ENCODE measurements around the gene KLHL22. TPM values are rescaled to one million over a fixed set of nuclear protein-coding genes. Genes with fewer than 3 reads are reported as not detected.

The KLHL22 gene
- total and polyA plus RNA-seq, 2 donors (not counting 1 experiment from before 2014, with no cell fraction given), result 17.4 to 35.3 TPM

GRCh38 chr22:20407829-20408228 is 87.8 kb downstream of the KLHL22 start:
- H3K9me3 ChIP-seq (ENCODE audit: control insufficient read depth, insufficient read depth, low read depth, low read length), result no peaks in the 10 kb centered on the region
- H3K27me3 ChIP-seq (ENCODE audit: control insufficient read depth, insufficient read depth, low read length), result no peaks in the 10 kb centered on the region
- no peak overlapping the region for H3K27ac ChIP-seq (ENCODE audit: insufficient read depth, low read length)
- H2AFZ ChIP-seq (ENCODE audit: low read length), result no peak overlapping the region
- H3K79me2 ChIP-seq (ENCODE audit: control insufficient read depth, insufficient read depth, low read length), result no peaks in the 10 kb centered on the region
- H3K9ac ChIP-seq (ENCODE audit: insufficient read depth, low read length), result no peak overlapping the region
- no peak for DNase-seq (ENCODE audit: low read depth in 2 of 2)
- H3K4me2 ChIP-seq (ENCODE audit: extremely low read depth, insufficient read depth, low read length), result no peak overlapping the region
- no peaks in the 10 kb centered on the region for H3K4me1 ChIP-seq (ENCODE audit: control insufficient read depth, extremely low read depth, insufficient read depth, low read length)
- TF ChIP-seq CTCF (conservative IDR thresholded peaks at IDR 0.05 in 1 of 2, IDR thresholded peaks at IDR 0.05 in 1 of 2; ENCODE audit: low read depth in 1 of 2, low read length in 2 of 2) (no peak), EZH2 (IDR thresholded peaks at IDR 0.05; ENCODE audit: low read length, missing control alignments) (no peak)
- no peak overlapping the region for H3K4me3 ChIP-seq (replicated peaks in 1 of 4; ENCODE audit: control extremely low read depth in 1 of 4, insufficient read depth in 1 of 4, low read depth in 3 of 4, low read length in 4 of 4)
- peaks cover 13% of the 10 kb centered on the region for H3K36me3 ChIP-seq (ENCODE audit: control insufficient read depth, insufficient read depth, low read length)
- no peaks in the 10 kb centered on the region for H4K20me1 ChIP-seq (ENCODE audit: control insufficient read depth, extremely low read depth, insufficient read depth, low read length)

GRCh38 chr22:20406686-20407408 is 88.7 kb downstream of the KLHL22 start:
- TF ChIP-seq CTCF (conservative IDR thresholded peaks at IDR 0.05 in 1 of 2, IDR thresholded peaks at IDR 0.05 in 1 of 2; ENCODE audit: low read depth in 1 of 2, low read length in 2 of 2) (no peak), EZH2 (IDR thresholded peaks at IDR 0.05; ENCODE audit: low read length, missing control alignments) (no peak)
- no peaks in the 10 kb centered on the region for H4K20me1 ChIP-seq (ENCODE audit: control insufficient read depth, extremely low read depth, insufficient read depth, low read length)
- no peak overlapping the region for H3K4me3 ChIP-seq (replicated peaks in 1 of 4; ENCODE audit: control extremely low read depth in 1 of 4, insufficient read depth in 1 of 4, low read depth in 3 of 4, low read length in 4 of 4)
- H3K4me1 ChIP-seq (ENCODE audit: control insufficient read depth, extremely low read depth, insufficient read depth, low read length), result no peaks in the 10 kb centered on the region
- H3K9ac ChIP-seq (ENCODE audit: insufficient read depth, low read length), result no peak overlapping the region
- H2AFZ ChIP-seq (ENCODE audit: low read length), result no peak overlapping the region
- no peaks in the 10 kb centered on the region for H3K79me2 ChIP-seq (ENCODE audit: control insufficient read depth, insufficient read depth, low read length)
- H3K27me3 ChIP-seq (ENCODE audit: control insufficient read depth, insufficient read depth, low read length), result no peaks in the 10 kb centered on the region
- DNase-seq (ENCODE audit: low read depth in 2 of 2), result no peak
- no peak overlapping the region for H3K4me2 ChIP-seq (ENCODE audit: extremely low read depth, insufficient read depth, low read length)
- no peaks in the 10 kb centered on the region for H3K9me3 ChIP-seq (ENCODE audit: control insufficient read depth, insufficient read depth, low read depth, low read length)
- no peak overlapping the region for H3K27ac ChIP-seq (ENCODE audit: insufficient read depth, low read length)
- peaks cover 13% of the 10 kb centered on the region for H3K36me3 ChIP-seq (ENCODE audit: control insufficient read depth, insufficient read depth, low read length)

GRCh38 chr22:20405931-20406685 is 89.5 kb downstream of the KLHL22 start:
- Histone ChIP-seq H3K79me2 (ENCODE audit: control insufficient read depth, insufficient read depth, low read length) (no peaks in the 10 kb centered on the region), H3K27ac (ENCODE audit: insufficient read depth, low read length) (no peak overlapping the region), H3K4me2 (ENCODE audit: extremely low read depth, insufficient read depth, low read length) (no peak overlapping the region), H3K9ac (ENCODE audit: insufficient read depth, low read length) (no peak overlapping the region), H3K27me3 (ENCODE audit: control insufficient read depth, insufficient read depth, low read length) (no peaks in the 10 kb centered on the region), H3K36me3 (ENCODE audit: control insufficient read depth, insufficient read depth, low read length) (peaks cover 13% of the 10 kb centered on the region), H2AFZ (ENCODE audit: low read length) (no peak overlapping the region), H3K9me3 (ENCODE audit: control insufficient read depth, insufficient read depth, low read depth, low read length) (no peaks in the 10 kb centered on the region), H4K20me1 (ENCODE audit: control insufficient read depth, extremely low read depth, insufficient read depth, low read length) (no peaks in the 10 kb centered on the region), H3K4me3 (replicated peaks in 1 of 4; ENCODE audit: control extremely low read depth in 1 of 4, insufficient read depth in 1 of 4, low read depth in 3 of 4, low read length in 4 of 4) (no peak overlapping the region), H3K4me1 (ENCODE audit: control insufficient read depth, extremely low read depth, insufficient read depth, low read length) (no peaks in the 10 kb centered on the region)
- TF ChIP-seq CTCF (conservative IDR thresholded peaks at IDR 0.05 in 1 of 2, IDR thresholded peaks at IDR 0.05 in 1 of 2; ENCODE audit: low read depth in 1 of 2, low read length in 2 of 2), result no peak
- no peak for TF ChIP-seq EZH2 (IDR thresholded peaks at IDR 0.05; ENCODE audit: low read length, missing control alignments)
- no peak for DNase-seq (ENCODE audit: low read depth in 2 of 2)
